Omental fat pad (tissue), 4 donors: ENCODE results near the gene TCEAL4. TPM values are rescaled to one million over a fixed set of nuclear protein-coding genes. Genes with fewer than 3 reads are reported as not detected.

Experiments
- ATAC-seq: fragments of 150-250 bp; one replicate; pipeline ENCODE4 v1.9.1; 2016; ENCODE audit warnings: mild to moderate bottlenecking, moderate library complexity; ENCODE audit not compliant: low FRiP score
- DNase-seq: peaks from one replicate; pipeline ENCODE4 v3.0.0-alpha.2; 2019; ENCODE audit warnings: low spot score
- CTCF ChIP-seq, 3 donors: fragments of 450-650 bp; IDR thresholded peaks; one replicate each; pipeline ENCODE4 v1.5.1; 2016 to 2017; ENCODE audit warnings: antibody characterized with exemption in 3 of 3, mild to moderate bottlenecking in 3 of 3, moderate library complexity in 2 of 3
- total RNA-seq, 4 donors: library from RNA; depleted of rRNA; stranded (reverse); fragments of >200 nt; gene quantifications; one replicate each; pipeline ENCODE4 v1.1.0, GENCODE V29; 2016

The TCEAL4 gene
- total RNA-seq, 4 donors from 2014 or later: 90.0 to 221 (median 107) TPM

- DNase-seq: no peak
Observed at GRCh38 chrX:103613362-103613890, 28.1 kb downstream of the TCEAL4 start.

GRCh38 chrX:103614999-103615398, 29.7 kb downstream of the TCEAL4 start:
- DNase-seq (no peak), ATAC-seq (no peak)
- no peak for TF ChIP-seq CTCF (IDR thresholded peaks at IDR 0.05)

More at GRCh38 chrX:103613362-103613890, 28.1 kb downstream of the TCEAL4 start:
- no peak for ATAC-seq
- TF ChIP-seq CTCF (IDR thresholded peaks at IDR 0.05): no peak

GRCh38 chrX:103615781-103616371, 30.6 kb downstream of the TCEAL4 start:
- no peak for DNase-seq
- no peak for ATAC-seq
- no peak for TF ChIP-seq CTCF (IDR thresholded peaks at IDR 0.05)

- no peak for TF ChIP-seq CTCF (IDR thresholded peaks at IDR 0.05)
- ATAC-seq (no peak), DNase-seq (no peak)
Observed at GRCh38 chrX:103616676-103617186, 31.4 kb downstream of the TCEAL4 start.

GRCh38 chrX:103624111-103624510, 38.8 kb downstream of the TCEAL4 start:
- no peak for TF ChIP-seq CTCF (IDR thresholded peaks at IDR 0.05)
- DNase-seq (no peak), ATAC-seq (no peak)

- no peak for TF ChIP-seq CTCF (IDR thresholded peaks at IDR 0.05)
- no peak for DNase-seq
- ATAC-seq: no peak
Observed at GRCh38 chrX:103626855-103627254, 41.5 kb downstream of the TCEAL4 start.
